ENCODE measurements around the gene QSOX2. TPM values are rescaled to one million over a fixed set of nuclear protein-coding genes. Genes with fewer than 3 reads are reported as not detected.

Gene QSOX2
- total RNA-seq, 1 experiment from 2014 or later = 13.7 TPM

- no peak for DNase-seq (ENCODE audit: low spot score)
- in situ Hi-C loops (cut with HindIII; ENCODE audit: low sequenced_read_pairs) = no loop called here
Observed at GRCh38 chr9:136197930-136198604, 47.5 kb downstream of the QSOX2 start.

GRCh38 chr9:136197084-136197875 lies 48.3 kb downstream of the QSOX2 start:
- in situ Hi-C loops (cut with HindIII; ENCODE audit: low sequenced_read_pairs) = no loop called here
- no peak for DNase-seq (ENCODE audit: low spot score)

GRCh38 chr9:136196404-136197083 lies 49.1 kb downstream of the QSOX2 start:
- in situ Hi-C loops (cut with HindIII; ENCODE audit: low sequenced_read_pairs) = no loop called here
- no peak for DNase-seq (ENCODE audit: low spot score)

GRCh38 chr9:136194540-136194939 lies 51.1 kb downstream of the QSOX2 start:
- in situ Hi-C loops (cut with HindIII; ENCODE audit: low sequenced_read_pairs) = no loop called here
- DNase-seq (ENCODE audit: low spot score) = no peak

- in situ Hi-C loops (cut with HindIII; ENCODE audit: low sequenced_read_pairs) = no loop called here
- no peak for DNase-seq (ENCODE audit: low spot score)
Observed at GRCh38 chr9:136193891-136194279, 51.7 kb downstream of the QSOX2 start.

- no peak for DNase-seq (ENCODE audit: low spot score)
Observed at GRCh38 chr9:136193127-136193890, 52.3 kb downstream of the QSOX2 start.

GRCh38 chr9:136192289-136193126 lies 53.1 kb downstream of the QSOX2 start:
- DNase-seq (ENCODE audit: low spot score) = no peak
- in situ Hi-C loops (cut with HindIII; ENCODE audit: low sequenced_read_pairs) = no loop called here

More at GRCh38 chr9:136193127-136193890, 52.3 kb downstream of the QSOX2 start:
- in situ Hi-C loops (cut with HindIII; ENCODE audit: low sequenced_read_pairs) = no loop called here

- no peak for DNase-seq (ENCODE audit: low spot score)
- in situ Hi-C loops (cut with HindIII; ENCODE audit: low sequenced_read_pairs) = no loop called here
Observed at GRCh38 chr9:136191960-136192286, 53.7 kb downstream of the QSOX2 start.

GRCh38 chr9:136191099-136191959 lies 54.3 kb downstream of the QSOX2 start:
- DNase-seq (ENCODE audit: low spot score) = no peak
- in situ Hi-C loops (cut with HindIII; ENCODE audit: low sequenced_read_pairs) = no loop called here

- in situ Hi-C loops (cut with HindIII; ENCODE audit: low sequenced_read_pairs) = no loop called here
- no peak for DNase-seq (ENCODE audit: low spot score)
Observed at GRCh38 chr9:136190656-136191055, 55.0 kb downstream of the QSOX2 start.

- in situ Hi-C loops (cut with HindIII; ENCODE audit: low sequenced_read_pairs) = no loop called here
- DNase-seq (ENCODE audit: low spot score) = no peak
Observed at GRCh38 chr9:136190237-136190601, 55.4 kb downstream of the QSOX2 start.

GRCh38 chr9:136189394-136190236 lies 56.0 kb downstream of the QSOX2 start:
- in situ Hi-C loops (cut with HindIII; ENCODE audit: low sequenced_read_pairs) = no loop called here
- DNase-seq (ENCODE audit: low spot score) = no peak

- no peak for DNase-seq (ENCODE audit: low spot score)
- in situ Hi-C loops (cut with HindIII; ENCODE audit: low sequenced_read_pairs) = no loop called here
Observed at GRCh38 chr9:136187683-136188586, 57.7 kb downstream of the QSOX2 start.

GRCh38 chr9:136187197-136187596 lies 58.4 kb downstream of the QSOX2 start:
- DNase-seq (ENCODE audit: low spot score) = no peak

GRCh38 chr9:136186386-136186785 lies 59.2 kb downstream of the QSOX2 start:
- no peak for DNase-seq (ENCODE audit: low spot score)
- in situ Hi-C loops (cut with HindIII; ENCODE audit: low sequenced_read_pairs) = no loop called here

More at GRCh38 chr9:136187197-136187596, 58.4 kb downstream of the QSOX2 start:
- in situ Hi-C loops (cut with HindIII; ENCODE audit: low sequenced_read_pairs) = no loop called here

Measured in G401 (cell line).